Measurements from ENCODE around the gene ZNF44.
A peak's percentile ranks its signal among the peaks of the same experiment; 100 is the strongest.

The ZNF44 gene

DNA sequence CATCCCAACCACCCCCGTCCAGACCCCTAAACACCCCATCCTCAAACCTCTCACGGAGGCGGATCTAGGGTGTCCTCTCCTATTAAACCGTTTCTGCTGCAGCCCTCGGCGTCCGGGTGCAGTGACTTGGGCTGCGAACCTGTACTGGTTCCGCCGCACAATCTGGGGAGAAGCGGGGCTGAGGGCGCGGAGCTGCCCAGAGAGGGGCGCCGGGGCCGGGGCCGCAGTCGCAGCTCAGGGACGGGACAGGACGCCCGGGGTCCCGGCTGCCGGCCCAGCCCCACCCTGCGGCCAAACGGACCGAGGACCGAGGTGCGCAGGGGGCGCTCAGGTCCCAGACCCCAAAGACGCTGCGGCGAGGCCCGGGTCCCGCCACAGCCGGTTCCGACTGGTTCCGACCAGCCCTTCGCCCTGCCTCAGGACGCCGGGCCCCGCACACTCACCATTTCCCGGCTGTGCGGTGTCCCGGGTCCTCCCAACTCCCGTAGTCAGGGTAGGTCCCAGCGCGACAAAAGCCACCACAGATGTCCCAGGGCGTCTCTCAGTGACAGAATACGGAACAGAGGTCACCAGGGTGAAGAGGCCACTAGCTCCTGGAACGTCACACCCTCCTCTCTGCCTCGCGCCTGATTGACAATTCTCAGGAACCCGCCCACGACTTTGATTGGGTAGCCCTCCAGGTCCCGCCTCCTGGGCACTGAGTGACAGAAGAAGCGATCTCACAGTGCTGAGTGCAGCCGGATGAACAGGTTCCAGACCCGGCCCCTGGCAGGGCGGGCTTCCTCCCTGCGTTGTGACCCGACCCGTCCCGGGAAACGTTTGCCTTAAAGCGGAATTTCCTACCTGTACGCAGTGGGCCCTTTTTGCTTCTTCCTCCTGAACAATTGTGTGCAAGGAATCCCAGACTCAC lies at the start of gene ZNF44:
Gene ZNF44 (minus strand): TSS at position 635 of the 910 bp plus-strand sequence. CDS start 189 bp downstream, at position 446.
- in situ Hi-C loops (cut with HindIII; ENCODE audit: low pct_ligation_motif_present, low sequenced_read_pairs), result no loop called here
- H3K27ac ChIP-seq, result peak within 1 kb of the TSS; percentile 43
- H3K4me3 ChIP-seq (ENCODE audit: low read depth, low read length), result peak within 1 kb of the TSS; percentile 81
- peak; percentile 96 for DNase-seq
- H3K36me3 ChIP-seq (replicated peaks), result no peaks in the 10 kb centered on the region
- no peaks in the 10 kb centered on the region for H3K27me3 ChIP-seq (replicated peaks)
- TF ChIP-seq CTCF (IDR thresholded peaks at IDR 0.05; ENCODE audit: low read depth, low read length, missing control alignments), result no peak

DNA sequence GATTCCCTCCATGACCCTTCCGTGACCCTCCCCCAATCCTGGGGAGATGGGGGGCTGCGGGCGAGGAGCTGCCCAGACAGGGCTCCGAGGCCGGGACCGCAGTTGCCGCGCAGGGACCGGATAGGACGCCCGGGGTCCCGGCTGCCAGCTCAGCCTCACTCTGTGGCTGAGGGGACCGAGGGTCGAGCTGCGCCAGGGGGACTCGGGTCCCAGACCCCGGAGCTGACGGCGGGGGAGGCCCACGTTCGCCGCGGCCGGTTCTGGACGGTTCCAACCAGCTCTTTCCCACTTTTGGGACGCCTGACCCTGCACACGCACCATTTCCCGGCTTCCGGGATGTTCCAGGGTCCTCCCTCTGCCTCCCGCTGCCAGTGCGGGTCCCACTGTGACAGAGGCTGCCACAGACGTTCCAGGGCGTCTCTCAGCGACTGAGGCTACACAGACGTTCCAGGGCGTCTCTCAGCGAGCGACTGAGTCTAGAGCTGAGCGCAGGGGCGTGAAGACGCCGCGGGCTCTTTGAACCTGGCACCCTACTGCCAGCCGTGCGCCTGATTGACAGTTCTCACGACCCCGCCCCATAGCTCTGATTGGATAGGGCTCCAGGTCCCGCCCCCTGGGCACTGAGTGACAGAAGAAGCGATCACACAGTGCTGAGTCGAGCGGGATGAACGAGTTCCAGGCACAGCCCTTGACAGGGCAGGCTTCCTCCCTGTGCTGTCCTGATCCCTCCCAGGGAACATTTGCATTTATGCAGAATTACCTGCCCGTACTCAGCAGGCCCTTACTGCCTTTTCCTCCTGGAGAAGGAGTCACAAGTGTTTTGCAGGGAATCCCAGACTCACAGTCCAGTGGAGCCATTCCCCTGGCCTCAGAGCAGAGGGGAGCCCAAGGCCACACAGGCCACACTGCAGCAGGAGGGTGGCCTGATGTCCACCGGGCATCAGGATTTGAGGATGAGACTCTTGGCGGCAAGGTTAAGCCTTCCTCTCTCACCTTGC lies 38.8 kb upstream of the ZNF44 start, which contains the start of gene ZNF563:
Gene ZNF563 (minus strand): TSS at position 472 of the 998 bp plus-strand sequence. CDS start 151 bp downstream, at position 321.
- no peak for TF ChIP-seq CTCF (IDR thresholded peaks at IDR 0.05; ENCODE audit: low read depth, low read length, missing control alignments)
- peak; percentile 91 for DNase-seq
- Histone ChIP-seq H3K4me3 (ENCODE audit: low read depth, low read length) (peak within 1 kb of the TSS; percentile 82), H3K36me3 (replicated peaks) (no peaks in the 10 kb centered on the region), H3K27ac (peak within 1 kb of the TSS; percentile 25), H3K27me3 (replicated peaks) (no peaks in the 10 kb centered on the region)
- in situ Hi-C loops (cut with HindIII; ENCODE audit: low pct_ligation_motif_present, low sequenced_read_pairs), result no loop called here

DNA sequence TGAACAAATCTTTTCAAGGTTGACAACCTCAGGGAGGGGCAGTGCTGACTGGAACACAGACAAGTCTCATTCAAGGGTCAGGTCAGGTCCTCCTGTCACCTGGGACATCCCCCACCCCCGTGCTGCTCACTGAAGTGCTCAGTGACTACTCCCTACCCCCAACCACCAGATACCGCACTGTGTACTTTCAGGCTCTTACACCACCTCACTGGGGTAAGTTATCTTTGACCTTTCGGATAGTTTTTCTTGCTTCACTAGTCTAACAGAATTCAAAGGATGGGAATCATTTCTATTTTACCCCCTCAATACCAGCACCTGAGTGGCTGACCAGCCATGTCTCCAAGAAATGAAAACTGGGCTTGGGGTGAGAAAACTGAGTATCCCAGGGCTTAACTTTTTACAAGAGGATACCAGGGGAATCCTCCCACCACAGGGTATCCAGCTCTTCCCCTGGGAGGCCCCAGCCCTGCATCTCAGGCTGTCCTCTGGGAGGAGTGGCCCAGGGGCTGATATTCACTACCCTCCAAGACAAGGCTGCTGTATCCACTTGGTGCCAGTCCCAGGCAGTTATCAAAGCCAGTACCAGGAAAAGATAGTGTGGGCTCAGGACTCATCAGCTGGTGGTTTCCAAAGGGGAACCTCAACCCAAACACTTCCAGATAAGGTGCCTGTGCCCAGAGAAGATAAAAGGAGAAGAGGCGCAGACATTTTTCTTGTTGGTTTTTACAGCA lies 36.7 kb upstream of the ZNF44 start:
- TF ChIP-seq CTCF (IDR thresholded peaks at IDR 0.05; ENCODE audit: low read depth, low read length, missing control alignments), result no peak
- Histone ChIP-seq H3K36me3 (replicated peaks) (no peaks in the 10 kb centered on the region), H3K27ac (no peak overlapping the region), H3K27me3 (replicated peaks) (no peaks in the 10 kb centered on the region), H3K4me3 (ENCODE audit: low read depth, low read length) (no peak overlapping the region)
- no peak for DNase-seq
- in situ Hi-C loops (cut with HindIII; ENCODE audit: low pct_ligation_motif_present, low sequenced_read_pairs), result no loop called here

GRCh38 chr19:12330340-12330739 lies 35.7 kb upstream of the ZNF44 start:
- in situ Hi-C loops (cut with HindIII; ENCODE audit: low pct_ligation_motif_present, low sequenced_read_pairs), result no loop called here
- no peak for TF ChIP-seq CTCF (IDR thresholded peaks at IDR 0.05; ENCODE audit: low read depth, low read length, missing control alignments)
- DNase-seq, result no peak
- Histone ChIP-seq H3K27ac (no peak overlapping the region), H3K36me3 (replicated peaks) (no peaks in the 10 kb centered on the region), H3K4me3 (ENCODE audit: low read depth, low read length) (no peak overlapping the region), H3K27me3 (replicated peaks) (no peaks in the 10 kb centered on the region)

DNA sequence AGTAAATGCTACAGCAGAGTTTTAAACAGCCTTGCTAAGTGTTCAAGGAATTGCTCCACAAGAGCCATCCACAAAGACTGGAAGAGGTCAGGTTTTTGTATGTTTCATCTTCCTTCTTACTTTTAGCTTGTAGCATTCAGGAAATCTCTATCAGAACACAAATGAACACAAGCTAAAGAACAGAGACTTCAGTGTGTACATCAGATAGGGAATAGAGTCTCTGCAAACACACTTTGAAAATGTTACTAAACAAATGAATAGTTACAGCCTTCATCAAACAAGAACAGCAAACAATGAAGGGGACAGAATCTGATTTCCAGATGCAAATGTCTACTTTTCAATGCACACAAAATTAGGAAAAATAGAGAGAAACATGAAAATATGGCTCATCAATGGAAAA lies 31.0 kb upstream of the ZNF44 start:
- TF ChIP-seq CTCF (IDR thresholded peaks at IDR 0.05; ENCODE audit: low read depth, low read length, missing control alignments), result no peak
- in situ Hi-C loops (cut with HindIII; ENCODE audit: low pct_ligation_motif_present, low sequenced_read_pairs), result no loop called here

More for the DNA sequence above, 31.0 kb upstream of the ZNF44 start:
- Histone ChIP-seq H3K27me3 (replicated peaks) (no peaks in the 10 kb centered on the region), H3K36me3 (replicated peaks) (no peaks in the 10 kb centered on the region), H3K4me3 (ENCODE audit: low read depth, low read length) (no peak overlapping the region), H3K27ac (no peak overlapping the region)
- no peak for DNase-seq

All from brain microvascular endothelial cell (primary cell).